Sigmoid colon (tissue), 7 donors: ENCODE measurements around the gene MTPN. TPM values are rescaled to one million over a fixed set of nuclear protein-coding genes. Genes with fewer than 3 reads are reported as not detected.
A peak's percentile ranks its signal among the peaks of the same experiment; 100 is the strongest.

Source experiments
- DNase-seq: peaks from one replicate; pipeline ENCODE4 v3.0.0-alpha.2; 2019
- H3K27ac ChIP-seq, 4 donors: fragments of 200-600 bp; sonication (generic); one replicate each; pipeline ENCODE4 v1.5.1; 2016 to 2019; ENCODE audit warnings: mild to moderate bottlenecking in 1 of 4
- H3K27me3 ChIP-seq, 3 donors: fragments of 200-600 bp; sonication (generic); one replicate each; pipeline ENCODE4 v1.5.1; 2019; ENCODE audit warnings: mild to moderate bottlenecking in 1 of 3
- H3K36me3 ChIP-seq, 4 donors: fragments of 200-600 bp; sonication (generic); one replicate each; pipeline ENCODE4 v1.5.1; 2016 to 2019
- H3K4me1 ChIP-seq, 4 donors: fragments of 200-600 bp; sonication (generic); one replicate each; pipeline ENCODE4 v1.5.1; 2017 to 2019
- H3K4me3 ChIP-seq, 4 donors: fragments of 200-600 bp; sonication (generic); one replicate each; pipeline ENCODE4 v1.5.1; 2017 to 2019; ENCODE audit warnings: mild to moderate bottlenecking in 2 of 4, moderate library complexity in 1 of 4
- H3K9me3 ChIP-seq, 4 donors: fragments of 200-600 bp in 3 of 4; sonication (generic) in 3 of 4; one replicate each; pipeline versions ENCODE4 v1.5.1 to v1.6.1; 2013 to 2019
- CTCF ChIP-seq, 4 experiments: fragments of 450-650 bp in 3 of 4; fragments of 200-600 bp in 1 of 4; IDR thresholded peaks; one replicate each; pipeline ENCODE4 v1.5.1; 2016 to 2019; ENCODE audit warnings: antibody characterized with exemption in 4 of 4, mild to moderate bottlenecking in 3 of 4, moderate library complexity in 2 of 4
- EP300 ChIP-seq, 4 donors: sonication (generic); formaldehyde crosslinking; IDR thresholded peaks; one replicate each; pipeline ENCODE4 v1.6.1; 2017; ENCODE audit warnings: antibody characterized with exemption in 4 of 4
- POLR2A ChIP-seq, 2 donors: fragments of 450-650 bp; IDR thresholded peaks; one replicate each; pipeline ENCODE4 v1.6.1; 2016; ENCODE audit warnings: antibody characterized with exemption in 2 of 2, mild to moderate bottlenecking in 2 of 2, moderate library complexity in 2 of 2
- POLR2AphosphoS5 ChIP-seq, 4 donors: sonication (generic); formaldehyde crosslinking; IDR thresholded peaks; one replicate each; pipeline ENCODE4 v1.6.1; 2017; ENCODE audit warnings: antibody characterized with exemption in 4 of 4
- WGBS, 2 donors: extraction: QIAGEN DNeasy Blood & Tissue Kit; methylation state at CpG; one replicate each; pipeline ENCODE4 v1.1.7; 2013; 5-methylcytosine and 5-hydroxymethylcytosine counted together
- intact Hi-C: fragments of 100-400 bp; cut with DNase I; formaldehyde crosslinking; loops from one replicate; pipeline ENCODE4 v1.15.1; 2023
- polyA plus RNA-seq, 3 donors: library from polyadenylated mRNA; stranded (reverse); fragments of 200-250 nt; gene quantifications; one replicate each; pipeline ENCODE4 v1.2.3, GENCODE V29; 2013
- total RNA-seq, 4 donors: library from RNA; depleted of rRNA; stranded (reverse); fragments of >200 nt; gene quantifications; one replicate each; pipeline ENCODE4 v1.1.0, GENCODE V29; 2016
- donor health status: healthy with polysubstance abuse.
- donor health status: Bipolar disorder and iron deficiency.
- donor health status: healthy.

Gene MTPN
- total and polyA plus RNA-seq, 7 donors: 65.5 to 96.7 (median 79.5) TPM

DNA sequence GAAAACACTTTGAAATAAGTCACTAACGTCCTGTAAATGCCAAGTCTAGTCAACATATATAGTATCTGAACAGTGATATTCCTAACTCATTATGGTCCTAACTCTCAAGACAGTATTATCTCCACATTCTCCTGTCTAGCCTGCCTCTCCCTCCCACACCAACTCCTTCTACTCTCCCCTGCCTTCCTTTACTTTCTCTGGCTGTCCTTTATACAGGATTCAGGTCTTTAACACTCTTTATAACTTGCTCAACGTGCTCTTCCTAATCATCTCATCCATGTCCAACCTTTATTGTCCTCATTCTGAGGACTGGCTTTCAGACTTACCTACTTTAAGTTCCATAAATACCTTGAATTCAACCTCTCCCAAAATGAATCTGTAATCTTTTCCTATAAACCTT lies 42.5 kb downstream of the MTPN start:
- TF ChIP-seq CTCF (IDR thresholded peaks at IDR 0.05): no peak
- TF ChIP-seq POLR2AphosphoS5 (IDR thresholded peaks at IDR 0.05): no peak
- no peak for TF ChIP-seq EP300 (IDR thresholded peaks at IDR 0.05)
- TF ChIP-seq POLR2A (IDR thresholded peaks at IDR 0.05): no peak
- H3K4me1 ChIP-seq: peaks cover 0 to 43% (median 37%) of the 10 kb centered on the region in 4 donors
- H3K27ac ChIP-seq: no peak overlapping the region
- 86 to 90% methylated on average over 2 of the region's 2 CpGs for WGBS, 2 donors
- no peaks in the 10 kb centered on the region for H3K9me3 ChIP-seq
- H3K36me3 ChIP-seq: no peaks in the 10 kb centered on the region
- H3K4me3 ChIP-seq: no peak overlapping the region
- no peak for DNase-seq
- intact Hi-C loops: no loop called here
- no peaks in the 10 kb centered on the region for H3K27me3 ChIP-seq

DNA sequence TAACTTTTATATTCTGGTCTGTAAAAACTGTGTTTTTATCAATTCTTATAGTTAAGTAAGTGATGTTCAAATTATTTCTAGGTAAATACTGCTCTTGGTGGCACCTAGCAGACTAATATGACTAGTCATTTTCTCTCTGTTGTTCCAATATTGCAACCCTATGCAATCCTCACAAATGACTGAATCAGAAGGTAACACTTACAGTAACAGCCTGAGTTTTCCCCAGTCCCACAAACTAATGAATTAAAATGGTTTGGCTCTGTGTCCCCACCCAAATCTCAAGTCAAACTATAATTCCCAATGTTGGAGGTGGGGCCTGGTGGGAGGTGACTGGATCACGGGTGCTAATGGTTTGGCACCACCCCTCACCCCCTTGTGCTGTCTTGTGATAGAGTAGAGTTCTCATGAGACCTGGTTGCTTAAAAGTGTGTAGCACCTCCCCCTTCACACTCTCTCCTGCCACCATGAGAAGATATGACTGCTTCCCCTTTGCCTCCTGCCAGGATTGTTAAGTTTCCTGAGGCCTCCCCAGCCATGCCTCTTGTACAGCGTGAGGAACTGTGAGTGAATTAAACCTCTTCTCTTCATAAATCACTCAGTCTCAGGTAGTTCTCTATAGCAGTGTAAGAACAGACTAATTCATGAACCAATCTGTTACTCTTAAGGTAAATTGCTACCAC lies 43.5 kb downstream of the MTPN start:
- H3K36me3 ChIP-seq: peaks cover 0 to 3% (median 0%) of the 10 kb centered on the region in 4 donors
- intact Hi-C loops: no loop called here
- no peak overlapping the region for H3K4me3 ChIP-seq
- WGBS, 2 donors: 91 to 94% methylated on average over 2 of the region's 2 CpGs
- H3K4me1 ChIP-seq: peaks cover 0 to 53% (median 44%) of the 10 kb centered on the region in 4 donors
- TF ChIP-seq POLR2A (IDR thresholded peaks at IDR 0.05) (no peak), EP300 (IDR thresholded peaks at IDR 0.05) (no peak), CTCF (IDR thresholded peaks at IDR 0.05) (no peak), POLR2AphosphoS5 (IDR thresholded peaks at IDR 0.05) (no peak)
- H3K9me3 ChIP-seq: no peaks in the 10 kb centered on the region
- DNase-seq: no peak
- H3K27ac ChIP-seq: no peak overlapping the region
- no peaks in the 10 kb centered on the region for H3K27me3 ChIP-seq

DNA sequence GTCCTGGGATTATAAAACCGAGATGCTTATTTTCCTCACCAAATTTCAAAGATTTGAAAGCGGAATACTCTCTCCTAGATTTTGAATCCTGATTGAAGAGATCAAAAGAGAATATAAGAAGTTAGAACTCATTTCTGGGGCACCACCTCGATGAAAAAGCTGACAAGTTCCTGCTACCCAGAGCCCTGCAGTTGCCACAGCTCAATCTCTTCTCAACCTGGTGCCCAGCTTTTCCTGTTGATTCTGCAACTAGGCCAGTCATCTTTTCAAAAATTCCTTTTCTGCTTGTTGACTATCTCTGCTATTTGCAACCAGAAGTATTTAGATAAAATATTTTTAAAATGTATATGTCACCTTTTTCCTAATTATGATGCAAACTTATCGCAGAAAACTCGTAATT lies 45.0 kb downstream of the MTPN start:
- 83 to 92% methylated on average over 5 of the region's 5 CpGs for WGBS, 2 donors
- intact Hi-C loops: no loop called here

GRCh38 chr7:135930565-135931461 lies 46.3 kb downstream of the MTPN start:
- Histone ChIP-seq H3K27me3 (no peaks in the 10 kb centered on the region), H3K9me3 (no peaks in the 10 kb centered on the region), H3K27ac (peak overlapping the region in 3 of 4 donors; percentile 27 to 66 (median 65)), H3K4me1 (peaks cover 0 to 54% (median 40%) of the 10 kb centered on the region in 4 donors), H3K36me3 (peaks cover 0 to 3% (median 0%) of the 10 kb centered on the region in 4 donors), H3K4me3 (no peak overlapping the region)
- WGBS, 2 donors: 84 to 85% methylated on average over 9 of the region's 9 CpGs
- intact Hi-C loops: no loop called here
- TF ChIP-seq POLR2AphosphoS5 (IDR thresholded peaks at IDR 0.05) (no peak), CTCF (IDR thresholded peaks at IDR 0.05) (no peak), EP300 (IDR thresholded peaks at IDR 0.05) (no peak), POLR2A (IDR thresholded peaks at IDR 0.05) (no peak)
- DNase-seq: no peak

More for the DNA sequence above, 45.0 kb downstream of the MTPN start:
- Histone ChIP-seq H3K4me1 (peaks cover 0 to 54% (median 40%) of the 10 kb centered on the region in 4 donors), H3K4me3 (no peak overlapping the region), H3K27ac (no peak overlapping the region), H3K36me3 (peaks cover 0 to 3% (median 0%) of the 10 kb centered on the region in 4 donors), H3K9me3 (no peaks in the 10 kb centered on the region), H3K27me3 (no peaks in the 10 kb centered on the region)
- TF ChIP-seq EP300 (IDR thresholded peaks at IDR 0.05): no peak
- TF ChIP-seq POLR2AphosphoS5 (IDR thresholded peaks at IDR 0.05): no peak
- no peak for TF ChIP-seq CTCF (IDR thresholded peaks at IDR 0.05)
- no peak for TF ChIP-seq POLR2A (IDR thresholded peaks at IDR 0.05)
- no peak for DNase-seq
